Activated CD8-positive, alpha-beta T cell treated with anti-CD3 and anti-CD28 coated beads for 36 hours (primary cell): ENCODE measurements around the gene DET1. TPM values are rescaled to one million over a fixed set of nuclear protein-coding genes. Genes with fewer than 3 reads are reported as not detected.

Source experiments
- ATAC-seq: fragments of 200-7000 bp; cut with Tn5 transposase; one replicate; pipeline ENCODE4 v1.10.0; 2021; ENCODE audit warnings: mild to moderate bottlenecking, moderate library complexity
- CTCF ChIA-PET: fragments of 350-600 bp; sonication (Branson Sonifier 250); formaldehyde crosslinking; loops from one replicate; lab custom pipeline; 2021; ENCODE audit warnings: antibody characterized with exemption; lab: Charles Lee
- POLR2A ChIA-PET: fragments of 350-600 bp; sonication (Branson Sonifier 250); formaldehyde crosslinking; loops from one replicate; lab custom pipeline; 2021; ENCODE audit warnings: antibody characterized with exemption; lab: Charles Lee
- DNase-seq: peaks from one replicate; pipeline ENCODE4 v3.0.0-alpha.2; 2020
- H3K27ac Mint-ChIP-seq: one replicate; pipeline ENCODE4 v1.8.0; 2021; ENCODE audit warnings: mild to moderate bottlenecking, mixed read lengths
- H3K27me3 Mint-ChIP-seq: one replicate; pipeline ENCODE4 v1.8.0; 2021; ENCODE audit warnings: mixed read lengths
- H3K36me3 Mint-ChIP-seq: one replicate; pipeline ENCODE4 v1.8.0; 2021; ENCODE audit warnings: low read depth, mixed read lengths
- H3K4me1 Mint-ChIP-seq: one replicate; pipeline ENCODE4 v1.8.0; 2021; ENCODE audit warnings: low read depth, mixed read lengths
- H3K4me3 Mint-ChIP-seq: one replicate; pipeline ENCODE4 v1.8.0; 2021; ENCODE audit warnings: mild to moderate bottlenecking, moderate library complexity, mixed read lengths
- H3K9me3 Mint-ChIP-seq: one replicate; pipeline ENCODE4 v1.8.0; 2021; ENCODE audit warnings: mixed read lengths
- intact Hi-C: fragments of 100-400 bp; cut with micrococcal nuclease; formaldehyde crosslinking; loops from one replicate; pipeline ENCODE4 v1.10.0; 2022
- total RNA-seq, 2 experiments: library from RNA; stranded (reverse); gene quantifications; one replicate each; pipeline ENCODE4 v1.2.3, GENCODE V29; 2021
- TF ChIP-seq, protein P1 (sequence below): fragments of 200-600 bp; IDR thresholded peaks from one replicate; pipeline ENCODE4 v1.8.0; 2022; ENCODE audit warnings: antibody characterized with exemption, mild to moderate bottlenecking

Gene DET1
- total RNA-seq, 2 experiments from 2014 or later = 2.1 to 2.6 TPM

DNA sequence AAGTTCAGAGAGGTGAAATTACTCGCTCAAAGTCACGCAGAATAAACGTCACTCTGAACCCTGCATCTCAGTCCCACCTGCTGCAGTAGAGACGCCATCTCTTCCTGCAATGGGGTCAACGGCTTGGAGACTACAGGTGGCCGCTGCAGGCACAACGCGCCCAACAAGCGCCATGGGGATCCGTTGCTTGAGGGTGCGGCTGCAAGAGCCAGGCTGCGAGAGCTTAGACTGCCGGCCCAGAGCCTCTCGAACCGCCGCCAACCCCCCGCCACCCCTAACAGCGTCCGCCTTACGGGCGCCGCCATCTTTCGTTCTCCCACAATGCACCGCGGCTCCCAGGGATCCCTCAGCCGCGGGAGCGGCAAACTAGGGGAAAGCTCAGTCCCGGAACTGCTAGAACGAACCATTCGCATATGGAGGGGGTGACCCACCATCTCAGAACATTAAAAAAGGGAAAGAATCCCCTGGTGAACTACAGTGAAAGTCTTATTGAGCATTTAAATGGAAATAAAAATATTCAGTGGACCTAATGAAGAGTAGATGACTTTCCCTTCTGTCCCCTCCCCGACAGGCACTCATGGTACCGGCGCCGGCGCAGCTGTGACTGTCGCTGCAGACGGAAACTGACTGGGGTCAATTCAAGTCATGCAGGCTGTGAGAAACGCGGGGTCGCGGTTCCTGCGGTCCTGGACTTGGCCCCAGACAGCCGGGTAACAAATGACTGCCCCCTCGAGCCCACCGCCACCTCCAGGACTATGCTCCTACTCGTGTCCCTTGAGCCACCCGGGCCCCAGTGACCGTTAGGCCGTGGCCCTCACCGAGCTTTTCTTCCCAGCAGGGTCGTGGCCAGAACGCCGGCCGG, 79.2 kb downstream of the DET1 start, which contains the start of the genes MRPL46 and MRPS11:
Gene MRPL46, minus strand, starts transcription at position 316 of the 862 bp plus-strand sequence. Its CDS starts 11 bp downstream, at position 305.
Gene MRPS11, plus strand, starts transcription at position 636 of the 862 bp plus-strand sequence. Its CDS starts 10 bp downstream, at position 646.
- ATAC-seq (peak; percentile 90), DNase-seq (peak; percentile 92)
- H3K4me1 Mint-ChIP-seq = peaks cover 34% of the 10 kb centered on the region
- CTCF ChIA-PET = interaction anchor here (0.8 to 1.8 kb wide), 8 partner anchors 11 to 437 kb away, joined by 3 to 14 read pairs (median 3); partner anchors contain the start of genes HAPLN3 and ISG20
- peaks cover 25% of the 10 kb centered on the region for H3K36me3 Mint-ChIP-seq
- H3K27ac Mint-ChIP-seq = peak within 1 kb of the TSS; percentile 99
- TF ChIP-seq, protein P1, sequence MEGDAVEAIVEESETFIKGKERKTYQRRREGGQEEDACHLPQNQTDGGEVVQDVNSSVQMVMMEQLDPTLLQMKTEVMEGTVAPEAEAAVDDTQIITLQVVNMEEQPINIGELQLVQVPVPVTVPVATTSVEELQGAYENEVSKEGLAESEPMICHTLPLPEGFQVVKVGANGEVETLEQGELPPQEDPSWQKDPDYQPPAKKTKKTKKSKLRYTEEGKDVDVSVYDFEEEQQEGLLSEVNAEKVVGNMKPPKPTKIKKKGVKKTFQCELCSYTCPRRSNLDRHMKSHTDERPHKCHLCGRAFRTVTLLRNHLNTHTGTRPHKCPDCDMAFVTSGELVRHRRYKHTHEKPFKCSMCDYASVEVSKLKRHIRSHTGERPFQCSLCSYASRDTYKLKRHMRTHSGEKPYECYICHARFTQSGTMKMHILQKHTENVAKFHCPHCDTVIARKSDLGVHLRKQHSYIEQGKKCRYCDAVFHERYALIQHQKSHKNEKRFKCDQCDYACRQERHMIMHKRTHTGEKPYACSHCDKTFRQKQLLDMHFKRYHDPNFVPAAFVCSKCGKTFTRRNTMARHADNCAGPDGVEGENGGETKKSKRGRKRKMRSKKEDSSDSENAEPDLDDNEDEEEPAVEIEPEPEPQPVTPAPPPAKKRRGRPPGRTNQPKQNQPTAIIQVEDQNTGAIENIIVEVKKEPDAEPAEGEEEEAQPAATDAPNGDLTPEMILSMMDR = no peak
- H3K27me3 Mint-ChIP-seq = no peaks in the 10 kb centered on the region
- no peaks in the 10 kb centered on the region for H3K9me3 Mint-ChIP-seq
- H3K4me3 Mint-ChIP-seq = peak within 1 kb of the TSS; percentile 90
- intact Hi-C loops = loop anchor here (5.0 kb wide), 1 partner anchor 155 kb away; the partner anchor contains the start of gene AEN
- POLR2A ChIA-PET = interaction anchor here (1.0 to 2.2 kb wide), 10 partner anchors 8 to 193 kb away, joined by 3 to 12 read pairs (median 4); partner anchors contain the start of genes AEN and ISG20

DNA sequence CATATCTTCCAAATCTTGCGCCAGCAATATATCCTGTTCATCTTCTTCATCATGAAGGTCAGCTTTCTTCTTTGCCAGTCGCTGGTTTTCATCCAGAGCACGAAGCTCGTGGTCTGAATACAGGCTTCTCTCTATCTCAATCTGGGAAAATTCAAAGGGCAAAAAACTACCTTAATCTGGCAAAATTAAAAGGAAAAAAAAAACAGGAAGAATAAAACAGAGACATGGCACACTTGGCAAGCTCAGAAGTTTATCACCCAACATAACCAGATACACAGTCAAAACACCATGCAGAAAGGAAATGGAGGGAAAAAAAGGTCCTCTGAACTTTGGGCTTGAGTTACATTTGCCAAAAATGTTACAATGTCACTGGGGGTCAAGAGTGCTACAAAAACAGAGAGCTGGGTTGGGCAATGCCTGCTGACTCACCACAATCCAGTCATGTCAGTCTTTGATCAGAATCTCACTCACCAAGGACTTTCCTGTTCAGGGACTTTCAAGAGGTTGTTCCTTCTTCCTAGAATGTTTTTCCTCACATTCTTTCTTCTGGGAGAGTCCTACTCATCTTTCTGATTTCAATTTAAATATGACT, 80.8 kb downstream of the DET1 start:
- no peaks in the 10 kb centered on the region for H3K9me3 Mint-ChIP-seq
- ATAC-seq = no peak
- intact Hi-C loops = loop anchor here (5.0 kb wide), 1 partner anchor 157 kb away; the partner anchor contains the start of gene AEN

DNA sequence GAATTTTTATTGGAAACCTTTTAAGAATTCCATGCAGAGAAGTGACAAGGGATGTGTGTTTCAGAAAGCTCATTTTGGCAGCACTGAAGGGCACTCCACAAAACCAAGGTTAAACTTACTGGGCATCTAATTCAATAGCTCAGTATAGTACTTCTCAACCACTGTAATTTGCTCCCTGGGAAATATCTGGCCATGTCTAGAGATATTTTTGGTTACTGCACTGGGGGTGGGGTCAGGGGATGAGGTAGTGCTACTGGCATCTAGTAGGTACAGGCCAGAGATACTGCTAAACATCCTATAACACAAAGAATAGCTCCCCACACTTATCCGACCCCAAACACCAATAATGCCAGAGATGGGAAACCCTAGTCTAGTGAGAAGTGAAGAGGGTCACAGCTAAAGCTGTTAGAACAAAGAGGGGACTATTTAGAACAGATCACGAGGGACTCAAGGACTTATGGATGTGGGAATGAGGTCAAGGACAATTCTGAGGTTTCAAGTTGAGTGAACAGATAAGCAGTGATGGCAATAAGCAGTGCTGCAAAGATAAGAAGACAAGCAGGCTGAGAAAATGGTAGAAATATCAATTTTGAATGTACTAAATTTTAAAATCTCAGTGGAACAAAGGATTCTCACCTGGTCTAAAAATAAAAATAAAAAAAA, 82.5 kb downstream of the DET1 start:
- DNase-seq = no peak
- CTCF ChIA-PET = interaction anchor here (1.1 to 3.5 kb wide), 3 partner anchors 8 to 14 kb away, joined by 3 to 17 read pairs (median 9); no protein-coding TSS in a partner anchor
- POLR2A ChIA-PET = interaction anchor here (0.9 to 1.7 kb wide), 3 partner anchors 12 to 158 kb away, joined by 3 to 5 read pairs (median 3); no protein-coding TSS in a partner anchor
- H3K4me1 Mint-ChIP-seq = peaks cover 28% of the 10 kb centered on the region
- intact Hi-C loops = no loop called here
- no peak overlapping the region for H3K27ac Mint-ChIP-seq
- no peaks in the 10 kb centered on the region for H3K27me3 Mint-ChIP-seq
- H3K4me3 Mint-ChIP-seq = no peak overlapping the region
- H3K9me3 Mint-ChIP-seq = no peaks in the 10 kb centered on the region
- H3K36me3 Mint-ChIP-seq = peaks cover 31% of the 10 kb centered on the region
- TF ChIP-seq, protein P1 = no peak
- ATAC-seq = no peak

More for the DNA sequence above, 80.8 kb downstream of the DET1 start:
- POLR2A ChIA-PET = interaction anchor here (1.0 to 2.2 kb wide), 5 partner anchors 10 to 55 kb away, joined by 3 to 12 read pairs (median 3); no protein-coding TSS in a partner anchor
- CTCF ChIA-PET = interaction anchor here (1.3 to 3.5 kb wide), 3 partner anchors 10 to 439 kb away, joined by 3 to 17 read pairs (median 9); no protein-coding TSS in a partner anchor
- Mint-ChIP-seq H3K4me1 (peaks cover 28% of the 10 kb centered on the region), H3K4me3 (peak overlapping the region; percentile 90), H3K27me3 (no peaks in the 10 kb centered on the region), H3K36me3 (peaks cover 24% of the 10 kb centered on the region), H3K27ac (peak overlapping the region; percentile 99)
- peak; percentile 40 for DNase-seq
- TF ChIP-seq, protein P1 = no peak

Other genes starting within 250 kb of the DET1 start
- gene MRPL46, start 79.3 kb downstream of the DET1 start, total RNA-seq = 10 to 100 TPM; 34.4 to 35.0 TPM
- 10 to 100 TPM; 54.3 to 55.4 TPM for gene MRPS11, start 79.0 kb downstream of the DET1 start, total RNA-seq
- gene AEN, start 74.7 kb upstream of the DET1 start, total RNA-seq = 10 to 100 TPM; 55.2 to 58.4 TPM
- gene ISG20, start 92.3 kb upstream of the DET1 start, total RNA-seq = 10 to 100 TPM; 75.1 to 82.8 TPM